ENCODE data around the gene HINFP.

Gene HINFP

GRCh38 chr11:119121008-119121810, at the start of gene HINFP:
HINFP (plus strand) TSS chr11:119121580; CDS start chr11:119126945, 5,365 bp downstream.
- DNase-seq (ENCODE audit: low read depth), result peak; percentile 100

DNA sequence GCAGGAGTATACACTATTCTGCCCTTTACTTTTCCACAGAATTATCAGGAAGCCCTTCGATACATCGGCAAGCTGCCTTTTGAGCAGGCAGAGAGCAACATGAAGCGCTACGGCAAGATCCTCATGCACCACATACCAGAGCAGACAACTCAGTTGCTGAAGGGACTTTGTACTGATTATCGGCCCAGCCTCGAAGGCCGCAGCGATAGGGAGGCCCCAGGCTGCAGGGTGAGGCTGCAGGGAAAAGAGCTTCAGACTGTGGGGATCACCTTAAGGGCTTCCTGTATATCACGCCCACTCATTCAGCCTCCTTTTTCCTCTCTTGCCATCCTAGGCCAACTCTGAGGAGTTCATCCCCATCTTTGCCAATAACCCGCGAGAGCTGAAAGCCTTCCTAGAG, 43.5 kb upstream of the HINFP start:
- DNase-seq (ENCODE audit: low read depth), result no peak

DNA sequence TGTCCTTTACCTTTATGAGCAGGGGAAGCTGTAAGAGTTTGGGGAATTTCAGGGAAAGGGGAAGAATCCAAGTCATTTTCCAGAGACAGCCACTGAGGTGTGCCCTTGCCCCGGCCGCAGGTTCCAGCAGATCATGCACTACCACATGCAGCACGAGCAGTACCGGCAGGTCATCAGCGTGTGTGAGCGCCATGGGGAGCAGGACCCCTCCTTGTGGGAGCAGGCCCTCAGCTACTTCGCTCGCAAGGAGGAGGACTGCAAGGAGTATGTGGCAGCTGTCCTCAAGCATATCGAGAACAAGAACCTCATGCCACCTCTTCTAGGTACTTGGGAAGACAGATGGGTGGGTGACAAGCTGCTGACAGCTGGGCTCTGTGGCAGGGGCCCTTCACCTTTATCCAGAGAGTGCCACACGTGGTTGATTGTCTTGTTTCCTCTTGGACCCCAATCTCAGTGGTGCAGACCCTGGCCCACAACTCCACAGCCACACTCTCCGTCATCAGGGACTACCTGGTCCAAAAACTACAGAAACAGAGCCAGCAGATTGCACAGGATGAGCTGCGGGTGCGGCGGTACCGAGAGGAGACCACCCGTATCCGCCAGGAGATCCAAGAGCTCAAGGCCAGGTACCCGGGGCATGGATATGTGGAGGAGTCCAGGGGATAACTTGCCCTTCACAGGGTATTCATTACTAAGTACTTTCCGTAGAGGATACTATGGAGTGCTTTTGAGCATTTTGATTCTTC, 42.5 kb upstream of the HINFP start:
- DNase-seq (ENCODE audit: low read depth), result no peak

DNA sequence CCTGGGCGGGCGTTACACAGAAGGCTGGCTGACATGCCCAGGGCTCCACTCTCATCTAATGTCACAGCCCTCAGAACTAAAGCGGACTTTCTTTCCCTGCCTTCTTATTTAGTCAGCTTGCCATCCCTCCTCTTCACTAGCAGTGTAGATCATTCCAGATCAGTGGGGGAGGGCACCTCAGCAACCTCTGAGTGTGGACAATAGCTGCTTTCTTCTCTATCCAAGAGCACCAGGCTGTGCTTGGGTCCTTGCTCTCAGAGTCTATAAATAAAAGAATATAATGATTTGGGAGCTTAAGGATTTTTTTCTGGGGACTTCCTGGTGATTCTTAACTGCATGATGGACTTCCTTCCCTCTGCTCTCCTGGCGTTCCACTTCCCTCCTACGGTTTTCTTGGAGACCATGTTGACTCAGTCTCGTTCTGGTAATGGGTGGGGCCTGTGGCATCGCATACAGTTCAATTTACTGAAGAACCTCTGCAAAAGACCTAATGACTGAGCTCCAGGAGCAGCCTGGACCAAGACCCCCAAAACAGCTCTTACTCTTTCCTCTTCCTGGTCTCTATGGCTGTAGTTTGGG, 39.6 kb upstream of the HINFP start:
- DNase-seq (ENCODE audit: low read depth), result no peak

DNA sequence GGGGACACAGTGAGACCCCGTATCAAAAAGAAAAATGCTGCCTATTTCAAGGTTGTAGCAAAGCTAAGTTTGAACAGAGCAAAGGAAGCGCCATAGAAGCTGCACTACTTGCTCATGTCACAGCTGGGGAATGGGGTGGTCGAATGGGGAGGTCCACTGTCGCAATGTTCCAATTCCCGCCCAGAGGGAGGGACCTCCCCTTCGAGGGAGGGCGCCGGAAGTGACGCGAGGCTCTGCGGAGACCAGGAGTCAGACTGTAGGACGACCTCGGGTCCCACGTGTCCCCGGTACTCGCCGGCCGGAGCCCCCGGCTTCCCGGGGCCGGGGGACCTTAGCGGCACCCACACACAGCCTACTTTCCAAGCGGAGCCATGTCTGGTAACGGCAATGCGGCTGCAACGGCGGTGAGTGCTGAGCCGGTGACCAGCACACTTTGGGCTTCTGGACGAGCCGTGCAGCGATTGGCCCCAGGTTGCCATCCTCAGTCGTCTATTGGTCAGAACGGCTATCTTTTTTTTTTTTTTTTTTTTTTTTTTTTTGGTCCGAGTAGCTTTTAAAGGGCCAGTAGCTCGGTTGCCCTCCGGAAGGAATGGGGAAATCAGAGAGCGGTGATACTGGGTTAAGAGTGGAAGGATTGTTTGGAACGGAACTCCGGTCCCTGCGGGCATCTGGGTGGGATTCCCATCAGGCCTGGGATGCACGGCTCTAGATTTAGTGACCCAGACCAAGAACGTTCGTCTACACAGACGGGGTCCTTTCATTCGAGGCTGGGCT, 36.5 kb upstream of the HINFP start, which contains the start of gene HMBS:
HMBS (plus strand) TSS at position 219 of the 774 bp plus-strand sequence; CDS start at position 372, 153 bp downstream.
- peak; percentile 89 for DNase-seq (ENCODE audit: low read depth)

GRCh38 chr11:119085437-119085847, 35.9 kb upstream of the HINFP start:
- DNase-seq (ENCODE audit: low read depth), result no peak

- DNase-seq (ENCODE audit: low read depth), result no peak
Measured at GRCh38 chr11:119087123-119087522, 34.3 kb upstream of the HINFP start.

DNA sequence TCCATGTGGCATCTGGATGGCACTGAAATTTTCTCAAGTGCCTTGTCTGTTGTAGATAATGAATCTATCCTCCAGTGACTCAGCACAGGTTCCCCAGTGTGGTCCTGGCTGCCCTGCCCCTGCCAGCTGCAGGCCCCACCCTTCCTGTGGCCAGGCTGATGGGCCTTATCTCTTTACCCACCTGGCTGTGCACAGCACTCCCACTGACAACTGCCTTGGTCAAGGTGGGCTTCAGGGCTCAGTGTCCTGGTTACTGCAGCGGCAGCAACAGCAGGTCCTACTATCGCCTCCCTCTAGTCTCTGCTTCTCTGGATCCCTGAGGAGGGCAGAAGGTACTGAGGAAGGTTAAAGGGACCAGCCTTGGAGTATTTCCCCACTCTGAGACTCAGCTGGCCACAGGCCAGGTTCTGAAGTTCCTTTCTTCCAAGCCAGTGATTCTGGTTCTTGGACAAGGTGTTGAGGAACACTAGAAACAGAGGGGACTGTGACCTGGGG, 33.6 kb upstream of the HINFP start:
- DNase-seq (ENCODE audit: low read depth), result no peak

DNA sequence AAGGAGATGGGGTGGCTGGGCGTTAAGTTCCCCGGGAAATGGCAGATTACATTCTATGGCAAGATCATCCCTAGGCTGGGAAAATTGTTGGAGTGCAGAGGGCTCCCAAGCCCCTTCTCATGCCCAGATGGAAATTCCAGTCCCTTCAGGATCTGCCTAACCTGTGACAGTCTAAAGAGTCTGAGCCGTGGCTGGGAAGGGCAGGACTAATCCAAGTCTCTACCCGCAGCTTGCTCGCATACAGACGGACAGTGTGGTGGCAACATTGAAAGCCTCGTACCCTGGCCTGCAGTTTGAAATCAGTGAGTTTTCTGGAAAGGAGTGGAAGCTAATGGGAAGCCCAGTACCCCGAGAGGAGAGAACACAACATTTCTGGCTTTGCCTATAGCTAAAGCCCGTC, 33.0 kb upstream of the HINFP start:
- DNase-seq (ENCODE audit: low read depth), result no peak

DNA sequence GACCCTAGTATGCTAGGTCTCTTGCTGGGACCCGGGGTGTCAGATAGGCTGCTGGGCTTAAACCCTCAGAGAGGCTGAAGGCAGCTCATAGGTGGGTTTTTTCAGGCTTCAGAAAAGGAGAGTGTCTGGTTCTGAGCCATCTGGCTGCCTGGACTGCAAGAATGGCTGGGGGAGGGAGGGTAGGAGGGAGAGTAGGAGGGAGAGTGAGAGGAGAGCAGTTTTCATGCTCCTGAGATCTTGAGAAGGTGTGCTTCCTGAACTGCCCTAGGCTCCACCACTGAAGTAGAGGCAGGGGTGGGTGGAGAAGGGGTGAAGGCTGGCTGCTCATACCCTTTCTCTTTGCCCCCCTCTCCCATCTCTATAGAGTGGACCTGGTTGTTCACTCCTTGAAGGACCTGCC, 32.1 kb upstream of the HINFP start:
- DNase-seq (ENCODE audit: low read depth), result no peak

DNA sequence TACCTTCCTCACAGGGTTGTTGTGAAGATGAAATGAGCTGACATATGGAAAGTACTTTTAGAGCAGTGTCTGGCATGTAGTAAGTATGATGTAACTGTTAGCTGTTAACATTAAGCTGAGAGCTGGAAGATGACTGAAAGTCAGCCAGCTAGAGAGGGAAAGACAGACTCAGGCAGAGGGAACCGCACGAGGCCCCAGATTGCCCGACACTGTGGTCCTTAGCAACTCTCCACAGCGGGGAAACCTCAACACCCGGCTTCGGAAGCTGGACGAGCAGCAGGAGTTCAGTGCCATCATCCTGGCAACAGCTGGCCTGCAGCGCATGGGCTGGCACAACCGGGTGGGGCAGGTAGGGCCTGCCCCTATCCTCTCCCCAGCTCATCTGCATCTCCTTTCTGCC, 30.2 kb upstream of the HINFP start:
- no peak for DNase-seq (ENCODE audit: low read depth)

DNA sequence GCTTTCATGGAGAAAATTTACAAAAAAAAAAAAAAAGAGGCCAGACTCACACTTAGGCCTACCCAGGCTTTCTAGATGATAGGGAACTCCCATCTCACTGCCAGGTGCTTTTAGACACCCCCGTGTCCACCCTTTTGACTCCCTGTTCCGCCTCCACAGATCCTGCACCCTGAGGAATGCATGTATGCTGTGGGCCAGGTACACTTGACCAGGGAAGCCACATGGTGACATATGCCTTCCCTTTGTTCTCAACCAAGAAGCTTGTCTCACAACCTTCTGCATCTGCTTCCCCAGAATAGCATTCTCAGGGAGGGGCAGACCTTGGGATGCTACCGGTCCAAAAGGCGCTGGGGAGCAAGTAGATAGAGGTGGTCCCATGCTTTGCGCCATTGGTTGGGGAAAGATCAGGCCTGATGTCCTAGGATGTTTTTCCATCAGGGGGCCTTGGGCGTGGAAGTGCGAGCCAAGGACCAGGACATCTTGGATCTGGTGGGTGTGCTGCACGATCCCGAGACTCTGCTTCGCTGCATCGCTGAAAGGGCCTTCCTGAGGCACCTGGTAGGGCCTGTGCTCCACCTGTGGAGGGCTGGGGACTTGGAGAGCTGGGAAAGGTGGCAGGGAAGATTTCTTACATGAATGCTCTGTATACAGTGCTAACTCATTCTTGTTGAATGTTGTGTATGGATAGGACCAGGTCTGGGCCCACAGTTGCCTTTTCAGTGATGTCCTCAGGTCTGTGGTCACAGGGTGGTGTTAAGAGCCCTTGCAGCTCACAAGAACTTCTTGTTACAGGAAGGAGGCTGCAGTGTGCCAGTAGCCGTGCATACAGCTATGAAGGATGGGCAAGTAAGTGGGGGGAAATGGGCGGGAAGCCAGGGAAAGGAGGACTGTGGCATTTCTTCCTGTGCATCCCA, 29.2 kb upstream of the HINFP start:
- no peak for DNase-seq (ENCODE audit: low read depth)

- DNase-seq (ENCODE audit: low read depth), result no peak
Measured at GRCh38 chr11:119092880-119093842, 28.2 kb upstream of the HINFP start.

GRCh38 chr11:119093942-119094815, 27.2 kb upstream of the HINFP start:
- DNase-seq (ENCODE audit: low read depth), result no peak

GRCh38 chr11:119094816-119095065, 26.6 kb upstream of the HINFP start:
- no peak for DNase-seq (ENCODE audit: low read depth)

- DNase-seq (ENCODE audit: low read depth), result peak; percentile 98
Measured at GRCh38 chr11:119095066-119095880, 26.1 kb upstream of the HINFP start.

- no peak for DNase-seq (ENCODE audit: low read depth)
Measured at GRCh38 chr11:119099711-119100110, 21.7 kb upstream of the HINFP start.

All from stimulated activated CD8-positive, alpha-beta memory T cell treated with anti-CD3 and anti-CD28 coated beads, Interleukin-4, amount 100 ng/mL, for 24 hours (primary cell).